Measurements from ENCODE around the gene MMD. TPM values are rescaled to one million over a fixed set of nuclear protein-coding genes. Genes with fewer than 3 reads are reported as not detected.

MMD gene
- total and polyA plus RNA-seq, 9 of the 15 experiments (the other 6 are each of a cell fraction or from before 2014, with no cell fraction given), result 3.1 to 18.9 (median 10.7) TPM

DNA sequence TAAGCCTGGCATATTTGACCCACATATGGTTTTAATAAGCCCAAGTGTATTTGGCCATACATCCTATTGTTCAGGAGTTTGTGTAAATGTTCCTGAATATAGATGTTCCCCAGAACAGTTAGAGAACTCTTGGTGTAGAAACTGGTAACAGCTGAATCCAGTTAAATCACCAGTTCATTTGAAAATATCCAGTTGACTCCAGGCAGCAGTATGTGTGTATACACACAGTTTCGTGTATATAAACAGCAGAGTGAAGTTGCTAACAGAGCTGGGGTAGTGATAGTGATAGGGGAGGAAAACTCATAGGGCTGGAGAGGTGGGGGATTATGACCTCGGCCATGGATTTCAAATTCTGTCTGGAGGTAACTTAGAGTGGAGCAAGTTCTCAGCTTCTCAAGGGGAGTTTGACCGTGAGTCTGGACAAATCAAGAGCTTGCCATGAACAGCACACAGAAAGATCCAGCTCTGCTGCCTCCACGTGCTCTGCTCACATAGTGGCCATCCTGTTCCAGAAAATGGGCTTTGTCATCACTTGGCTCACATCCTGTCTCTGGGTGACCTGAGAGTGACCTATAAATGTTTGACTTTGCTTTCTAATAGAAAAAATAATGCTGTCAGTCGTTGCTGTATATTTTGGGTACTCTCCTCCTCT lies 30.6 kb upstream of the MMD start (continued):
- TF ChIP-seq MIER1 (IDR thresholded peaks at IDR 0.05; ENCODE audit: low read depth) (no peak), MYC (IDR thresholded peaks at IDR 0.05; ENCODE audit: low read depth, low read length) (peak; percentile 73), MYC (CRISPR knock-in tag; IDR thresholded peaks at IDR 0.05; ENCODE audit: borderline replicate concordance, low read depth) (no peak), YBX1 (IDR thresholded peaks at IDR 0.05) (no peak), HSF4 (CRISPR knock-in tag; IDR thresholded peaks at IDR 0.05; ENCODE audit: borderline replicate concordance) (peak; percentile 33; the same call in 1 of the 2 replicates), ELK1 (CRISPR knock-in tag; IDR thresholded peaks at IDR 0.05) (no peak), ZNF436 (CRISPR knock-in tag; IDR thresholded peaks at IDR 0.05) (no peak), RCOR1 (IDR thresholded peaks at IDR 0.05; ENCODE audit: borderline replicate concordance in 1 of 2, low read depth in 2 of 2, low read length in 2 of 2) (0 out of 4 replicates have a peak, but pooled peaks of 1 of the 2 experiments have one; percentile 24), ZNF3 (CRISPR knock-in tag; IDR thresholded peaks at IDR 0.05) (no peak), EP400 (IDR thresholded peaks at IDR 0.05) (peak; percentile 58), NR3C1 (CRISPR knock-in tag; IDR thresholded peaks at IDR 0.05) (no peak), STAG1 (CRISPR knock-in tag; IDR thresholded peaks at IDR 0.05; ENCODE audit: borderline replicate concordance) (no peak), HNRNPL (IDR thresholded peaks at IDR 0.05; ENCODE audit: low read depth, low read length) (no peak), MAX (CRISPR knock-in tag; IDR thresholded peaks at IDR 0.05) (peak; percentile 73), ZNF395 (CRISPR knock-in tag; IDR thresholded peaks at IDR 0.05) (peak; percentile 64; the same call in 1 of the 2 replicates), EWSR1 (IDR thresholded peaks at IDR 0.05; ENCODE audit: borderline replicate concordance, low read depth, partially characterized antibody) (no peak), LARP7 (IDR thresholded peaks at IDR 0.05) (no peak), RAD51 (IDR thresholded peaks at IDR 0.05; ENCODE audit: borderline replicate concordance, low read depth) (no peak), CEBPG (CRISPR knock-in tag; IDR thresholded peaks at IDR 0.05) (no peak), CEBPG (tag; conservative IDR thresholded peaks at IDR 0.05 in 1 of 2, IDR thresholded peaks at IDR 0.05 in 1 of 2) (no peak), ZNF217 (CRISPR knock-in tag; IDR thresholded peaks at IDR 0.05) (no peak)
- TF ChIP-seq, protein P1, sequence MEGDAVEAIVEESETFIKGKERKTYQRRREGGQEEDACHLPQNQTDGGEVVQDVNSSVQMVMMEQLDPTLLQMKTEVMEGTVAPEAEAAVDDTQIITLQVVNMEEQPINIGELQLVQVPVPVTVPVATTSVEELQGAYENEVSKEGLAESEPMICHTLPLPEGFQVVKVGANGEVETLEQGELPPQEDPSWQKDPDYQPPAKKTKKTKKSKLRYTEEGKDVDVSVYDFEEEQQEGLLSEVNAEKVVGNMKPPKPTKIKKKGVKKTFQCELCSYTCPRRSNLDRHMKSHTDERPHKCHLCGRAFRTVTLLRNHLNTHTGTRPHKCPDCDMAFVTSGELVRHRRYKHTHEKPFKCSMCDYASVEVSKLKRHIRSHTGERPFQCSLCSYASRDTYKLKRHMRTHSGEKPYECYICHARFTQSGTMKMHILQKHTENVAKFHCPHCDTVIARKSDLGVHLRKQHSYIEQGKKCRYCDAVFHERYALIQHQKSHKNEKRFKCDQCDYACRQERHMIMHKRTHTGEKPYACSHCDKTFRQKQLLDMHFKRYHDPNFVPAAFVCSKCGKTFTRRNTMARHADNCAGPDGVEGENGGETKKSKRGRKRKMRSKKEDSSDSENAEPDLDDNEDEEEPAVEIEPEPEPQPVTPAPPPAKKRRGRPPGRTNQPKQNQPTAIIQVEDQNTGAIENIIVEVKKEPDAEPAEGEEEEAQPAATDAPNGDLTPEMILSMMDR (IDR thresholded peaks at IDR 0.05 in 2 of 3, conservative IDR thresholded peaks at IDR 0.05 in 1 of 3; ENCODE audit: insufficient read depth in 2 of 3, low read depth in 1 of 3, low read length in 3 of 3), result no peak
- TF ChIP-seq, protein P2, sequence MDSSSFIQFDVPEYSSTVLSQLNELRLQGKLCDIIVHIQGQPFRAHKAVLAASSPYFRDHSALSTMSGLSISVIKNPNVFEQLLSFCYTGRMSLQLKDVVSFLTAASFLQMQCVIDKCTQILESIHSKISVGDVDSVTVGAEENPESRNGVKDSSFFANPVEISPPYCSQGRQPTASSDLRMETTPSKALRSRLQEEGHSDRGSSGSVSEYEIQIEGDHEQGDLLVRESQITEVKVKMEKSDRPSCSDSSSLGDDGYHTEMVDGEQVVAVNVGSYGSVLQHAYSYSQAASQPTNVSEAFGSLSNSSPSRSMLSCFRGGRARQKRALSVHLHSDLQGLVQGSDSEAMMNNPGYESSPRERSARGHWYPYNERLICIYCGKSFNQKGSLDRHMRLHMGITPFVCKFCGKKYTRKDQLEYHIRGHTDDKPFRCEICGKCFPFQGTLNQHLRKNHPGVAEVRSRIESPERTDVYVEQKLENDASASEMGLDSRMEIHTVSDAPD (CRISPR knock-in tag; IDR thresholded peaks at IDR 0.05), result no peak

Measured in K562 (cell line).